Stimulated activated CD4-positive, alpha-beta T cell treated with anti-CD3 and anti-CD28 coated beads, TNF-alpha, amount 100 ng/mL, for 48 hours (primary cell): ENCODE data around the gene LRRC3B.

ENCODE experiments used
- DNase-seq, 3 donors: peaks; one replicate each; pipeline ENCODE4 v3.0.0-alpha.2; 2020; ENCODE audit warnings: low read depth in 3 of 3

Gene LRRC3B

DNA sequence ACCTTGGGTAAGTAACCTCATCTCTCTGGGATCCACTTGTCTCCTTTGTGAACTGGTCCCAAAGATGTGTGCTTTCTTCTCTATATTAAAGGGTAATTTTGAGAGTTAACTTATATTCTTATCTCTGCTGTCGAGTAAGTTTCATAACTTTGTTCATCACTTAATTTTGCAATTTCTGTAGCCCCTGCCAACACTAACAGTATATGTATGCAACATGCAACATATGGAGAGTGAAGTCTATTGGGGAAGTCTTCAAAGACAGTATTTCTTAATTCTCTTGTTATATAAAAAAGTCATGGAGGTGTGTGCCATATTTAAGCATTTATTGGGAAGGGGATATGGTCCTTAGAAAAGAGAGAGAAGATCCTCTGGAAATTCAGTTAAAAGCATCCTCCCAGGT, 85.9 kb downstream of the LRRC3B start:
- DNase-seq = no peak

DNA sequence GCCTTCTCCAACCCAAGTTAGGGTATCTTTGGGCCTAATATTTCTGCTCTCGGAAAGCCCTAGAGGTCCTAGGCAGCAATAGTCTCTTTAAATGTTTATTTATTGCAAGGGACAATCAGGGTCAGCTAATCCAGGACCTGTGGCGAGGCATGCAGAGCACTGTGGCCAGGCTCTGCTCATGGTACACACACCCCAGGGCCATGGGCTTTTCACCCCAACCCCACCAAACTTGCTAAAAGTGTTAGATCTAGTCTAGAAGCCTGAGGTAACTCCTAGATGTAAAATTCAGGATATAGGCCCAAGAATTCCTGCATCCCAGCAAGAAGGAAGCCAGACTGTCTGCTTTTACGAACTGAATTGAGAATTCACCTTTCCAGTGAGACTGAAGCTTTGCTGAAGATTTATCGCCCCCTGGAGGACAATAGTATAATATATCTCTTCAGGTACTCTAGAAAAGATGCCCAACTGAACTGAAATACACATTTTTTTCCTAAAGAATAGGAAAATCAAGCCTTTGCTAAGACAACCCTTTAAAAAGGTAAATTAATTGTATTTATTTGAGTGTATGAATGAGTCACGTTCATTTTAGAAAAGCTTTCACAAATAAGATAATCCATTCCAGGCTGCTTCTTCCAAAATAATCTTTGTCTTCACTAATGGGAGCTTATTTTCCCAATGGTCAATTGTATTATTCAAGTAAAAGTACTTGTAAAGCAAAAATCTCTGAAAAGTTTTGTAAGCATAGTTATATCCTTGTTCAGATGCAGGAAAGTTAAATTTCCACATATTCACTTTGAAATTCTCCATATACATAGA, 89.8 kb downstream of the LRRC3B start:
- DNase-seq = no peak

- no peak for DNase-seq
Measured at GRCh38 chr3:26713091-26713490, 90.5 kb downstream of the LRRC3B start.

- no peak for DNase-seq
Measured at GRCh38 chr3:26714485-26714884, 91.9 kb downstream of the LRRC3B start.

DNA sequence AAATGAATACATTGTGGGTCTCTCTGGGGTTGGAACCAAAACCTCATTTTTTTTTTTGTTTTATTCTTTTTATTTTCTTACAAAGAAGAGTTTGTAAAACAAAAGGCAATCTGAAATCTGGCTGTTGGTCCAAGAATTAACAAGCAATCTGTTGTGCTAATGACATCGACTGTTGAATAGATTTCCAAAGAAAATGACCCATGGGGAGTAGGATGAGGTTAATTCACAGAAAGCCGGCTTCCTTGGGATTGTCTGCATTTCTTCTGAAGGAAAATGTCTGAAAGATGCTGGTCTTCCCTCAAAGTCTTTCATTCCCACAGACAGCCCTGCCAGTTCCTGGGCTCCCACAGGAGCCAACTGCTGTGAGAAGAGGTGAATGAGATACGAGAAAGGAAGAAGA, 92.9 kb downstream of the LRRC3B start:
- DNase-seq = no peak

DNA sequence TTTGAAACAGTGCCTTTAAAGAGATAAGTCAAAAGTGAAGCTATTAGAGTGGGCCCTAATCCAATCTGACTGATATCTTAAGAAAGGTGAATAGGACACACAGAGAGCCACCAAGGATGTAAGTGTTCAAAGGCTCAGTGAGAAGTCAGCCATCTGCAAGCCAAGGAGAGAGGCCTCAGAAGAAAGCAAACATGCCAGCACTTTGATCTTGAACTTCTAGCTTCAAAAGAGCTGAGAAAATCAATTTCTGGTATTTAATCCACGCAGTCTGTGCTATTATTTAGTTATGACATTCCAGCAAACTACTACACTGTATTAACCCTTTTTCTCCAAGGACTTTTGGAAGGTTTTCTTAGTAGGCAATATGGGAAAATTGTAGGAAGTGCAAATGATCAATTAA, 95.7 kb downstream of the LRRC3B start:
- no peak for DNase-seq

GRCh38 chr3:26719134-26719533, 96.6 kb downstream of the LRRC3B start:
- DNase-seq = no peak

DNA sequence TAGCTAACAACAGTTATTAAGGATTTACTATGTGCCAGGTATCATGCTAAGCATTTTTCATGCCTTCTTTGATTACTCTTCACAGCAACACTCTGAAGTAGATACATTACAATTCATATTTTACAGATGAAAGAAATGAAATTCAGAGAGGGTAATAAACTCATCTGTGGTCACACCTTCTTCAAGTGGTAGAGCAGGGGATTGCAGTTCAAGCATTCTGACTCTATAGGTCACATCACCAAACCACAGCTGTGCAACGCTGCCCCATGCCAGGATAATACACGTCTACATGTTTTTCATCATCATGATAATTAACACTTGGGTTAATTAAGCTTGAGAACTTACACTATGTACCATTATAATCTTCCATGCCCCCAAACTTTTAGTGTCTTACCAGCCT, 98.5 kb downstream of the LRRC3B start:
- DNase-seq = no peak

- DNase-seq = no peak
Measured at GRCh38 chr3:26731843-26732242, 109.3 kb downstream of the LRRC3B start.

- DNase-seq = no peak
Measured at GRCh38 chr3:26750263-26750662, 127.7 kb downstream of the LRRC3B start.

DNA sequence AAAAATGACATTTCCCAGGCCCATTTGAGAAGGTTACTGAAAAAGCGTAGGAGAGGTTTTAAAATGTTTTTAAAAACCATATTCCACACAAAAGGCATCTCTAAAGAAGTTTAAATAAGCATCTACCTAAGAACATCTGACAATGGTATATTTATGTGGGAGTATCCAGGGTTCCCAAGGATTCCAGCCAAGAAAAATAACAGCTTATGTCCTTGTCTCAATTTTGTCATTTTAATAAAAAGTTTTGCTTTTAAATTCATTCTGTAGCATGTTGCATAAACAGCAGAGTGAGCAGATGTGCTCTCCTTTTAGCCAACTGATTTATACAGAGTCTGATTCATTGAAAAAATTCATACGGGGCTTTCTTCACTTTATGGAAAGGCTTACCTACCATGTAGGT, 129.9 kb downstream of the LRRC3B start:
- DNase-seq = no peak

- no peak for DNase-seq
Measured at GRCh38 chr3:26753095-26753494, 130.5 kb downstream of the LRRC3B start.

GRCh38 chr3:26757978-26758377, 135.4 kb downstream of the LRRC3B start:
- DNase-seq = no peak
